ENCODE results near the gene SLC30A7.

SLC30A7 gene

GRCh38 chr1:100988121-100988520, 92.2 kb downstream of the SLC30A7 start:
- DNase-seq, result no peak

GRCh38 chr1:100989306-100990077, 93.6 kb downstream of the SLC30A7 start:
- DNase-seq, result no peak

- DNase-seq, result no peak
Observed at GRCh38 chr1:100995198-100995988, 99.5 kb downstream of the SLC30A7 start.

GRCh38 chr1:100998426-100998825, 102.5 kb downstream of the SLC30A7 start:
- DNase-seq, result no peak

GRCh38 chr1:101000131-101000873, 104.4 kb downstream of the SLC30A7 start:
- DNase-seq, result no peak

GRCh38 chr1:101002551-101002950, 106.7 kb downstream of the SLC30A7 start:
- no peak for DNase-seq

- no peak for DNase-seq
Observed at GRCh38 chr1:101003012-101003650, 107.2 kb downstream of the SLC30A7 start.

GRCh38 chr1:101004061-101004460, 108.2 kb downstream of the SLC30A7 start:
- DNase-seq, result peak; percentile 11

- DNase-seq, result no peak
Observed at GRCh38 chr1:101004670-101005069, 108.8 kb downstream of the SLC30A7 start.

GRCh38 chr1:101005183-101005582, 109.3 kb downstream of the SLC30A7 start:
- no peak for DNase-seq

GRCh38 chr1:101005871-101006270, 110.0 kb downstream of the SLC30A7 start:
- DNase-seq, result no peak

- no peak for DNase-seq
Observed at GRCh38 chr1:101006553-101006952, 110.7 kb downstream of the SLC30A7 start.

- DNase-seq, result no peak
Observed at GRCh38 chr1:101008229-101008834, 112.4 kb downstream of the SLC30A7 start.

- no peak for DNase-seq
Observed at GRCh38 chr1:101013776-101014175, 117.9 kb downstream of the SLC30A7 start.

GRCh38 chr1:101017448-101017847, 121.6 kb downstream of the SLC30A7 start:
- DNase-seq, result no peak

GRCh38 chr1:101022294-101022693, 126.4 kb downstream of the SLC30A7 start:
- peak; percentile 18 for DNase-seq

- DNase-seq, result no peak
Observed at GRCh38 chr1:101025283-101025656, 129.4 kb downstream of the SLC30A7 start.

GRCh38 chr1:101025657-101026429, 130.0 kb downstream of the SLC30A7 start, which contains the start of gene DPH5:
DPH5 (minus strand) TSS chr1:101025784; CDS start chr1:101025443, 341 bp downstream.
- DNase-seq, result peak; percentile 91

- no peak for DNase-seq
Observed at GRCh38 chr1:101026430-101026788, 130.5 kb downstream of the SLC30A7 start.

GRCh38 chr1:101027194-101027772, 131.4 kb downstream of the SLC30A7 start:
- no peak for DNase-seq

GRCh38 chr1:101028466-101028865, 132.6 kb downstream of the SLC30A7 start:
- no peak for DNase-seq
